Measurements from ENCODE around the gene STK32A.

DNA sequence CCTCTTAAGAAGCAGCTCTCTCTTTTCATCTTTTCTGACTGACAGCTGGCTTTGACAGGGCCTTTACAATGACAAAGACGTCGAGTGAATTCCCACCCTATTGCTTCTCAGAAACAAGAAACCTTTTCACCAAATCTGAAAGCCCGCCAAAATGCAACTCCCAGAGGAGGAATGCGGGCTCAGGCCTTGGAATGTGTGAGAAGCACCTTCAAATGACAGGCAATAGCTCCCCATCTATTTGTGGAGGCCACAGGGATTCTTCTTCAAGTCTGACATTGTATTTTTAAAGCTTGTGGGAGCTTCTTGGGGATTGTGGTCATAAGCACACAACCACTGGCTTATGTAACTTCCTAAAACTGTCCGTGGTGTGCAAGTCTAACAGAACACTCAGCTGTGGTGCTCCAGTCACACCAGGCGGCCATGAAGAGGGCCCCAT, 202.4 kb downstream of the STK32A start:
- TF ChIP-seq CTCF (IDR thresholded peaks at IDR 0.05 in 2 of 3, conservative IDR thresholded peaks at IDR 0.05 in 1 of 3; ENCODE audit: borderline replicate concordance in 1 of 3, insufficient read depth in 1 of 3, low read depth in 2 of 3, low read length in 2 of 3): no peak
- TF ChIP-seq POLR2A (IDR thresholded peaks at IDR 0.05; ENCODE audit: borderline replicate concordance, extremely low read depth, insufficient read depth, insufficient read length): no peak
- no peak for TF ChIP-seq EZH2 (IDR thresholded peaks at IDR 0.05)
- no peak for TF ChIP-seq ZNF274 (IDR thresholded peaks at IDR 0.05; ENCODE audit: low read depth, low read length)
- TF ChIP-seq YY1 (IDR thresholded peaks at IDR 0.05; ENCODE audit: extremely low read depth, insufficient replicate concordance, low read depth, low read length): no peak
- TF ChIP-seq ELF1 (IDR thresholded peaks at IDR 0.05; ENCODE audit: borderline replicate concordance, low read depth): no peak
- TF ChIP-seq SIN3A (IDR thresholded peaks at IDR 0.05; ENCODE audit: low read depth): no peak
- TF ChIP-seq EZH2phosphoT487 (IDR thresholded peaks at IDR 0.05; ENCODE audit: borderline replicate concordance): no peak
